ENCODE results near the gene TIMM23.
A peak's percentile ranks its signal among the peaks of the same experiment; 100 is the strongest.
"Not testable (repeated sequence)": the region's sequence is repeated elsewhere in the genome, so short reads cannot be mapped to it uniquely, and the experiment has no call there.

Gene TIMM23

GRCh38 chr10:46020344-46020657, 48.0 kb downstream of the TIMM23 start:
- no peak for DNase-seq (ENCODE audit: low read depth in 1 of 2, low spot score in 1 of 2)

GRCh38 chr10:46022978-46023702, 50.9 kb downstream of the TIMM23 start:
- peak; percentile 39 to 69 for DNase-seq (ENCODE audit: low read depth in 1 of 2, low spot score in 1 of 2)

- DNase-seq (ENCODE audit: low read depth in 1 of 2, low spot score in 1 of 2) = no peak
These were observed 52.7 kb downstream of the TIMM23 start for GRCh38 chr10:46024948-46025347.

GRCh38 chr10:46025406-46025805, 53.1 kb downstream of the TIMM23 start:
- DNase-seq (ENCODE audit: low read depth in 1 of 2, low spot score in 1 of 2) = no peak

GRCh38 chr10:46026106-46026505, 53.8 kb downstream of the TIMM23 start:
- no peak for DNase-seq (ENCODE audit: low read depth in 1 of 2, low spot score in 1 of 2)

GRCh38 chr10:46028584-46029460, 56.5 kb downstream of the TIMM23 start:
- DNase-seq (ENCODE audit: low read depth in 1 of 2, low spot score in 1 of 2) = peak in 1 of 2 donors; percentile 24

DNA sequence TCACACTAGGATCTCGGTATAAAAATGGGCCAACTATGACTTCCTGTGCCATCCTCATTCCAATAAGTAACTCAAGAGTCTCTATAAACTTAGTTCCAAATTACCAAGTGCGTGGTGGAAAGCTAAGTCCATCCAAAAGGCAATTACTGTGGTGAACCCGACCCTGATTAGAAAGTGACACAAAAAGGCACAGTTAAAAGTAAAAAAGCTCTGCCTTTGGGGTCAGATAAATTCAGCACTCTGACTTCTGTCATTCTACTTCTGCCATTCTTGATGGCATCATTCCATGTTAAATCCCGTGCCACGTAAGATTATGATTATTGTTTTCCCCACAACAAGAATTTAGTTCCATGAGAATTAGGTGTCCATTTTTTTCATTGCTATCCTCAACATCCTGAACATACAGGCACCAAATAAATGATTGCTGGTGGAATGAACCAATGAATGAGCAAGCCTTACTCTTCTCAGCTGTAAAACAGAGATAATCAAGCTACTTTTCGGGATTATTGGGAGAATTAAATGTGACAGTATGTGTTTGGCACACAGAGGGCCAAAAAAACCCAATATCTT, 57.3 kb downstream of the TIMM23 start:
- no peak for DNase-seq (ENCODE audit: low read depth in 1 of 2, low spot score in 1 of 2)

- DNase-seq (ENCODE audit: low read depth in 1 of 2, low spot score in 1 of 2) = peak; percentile 84 to 96
These were observed 58.0 kb downstream of the TIMM23 start, which contains the start of gene NCOA4 for GRCh38 chr10:46030091-46030937. Gene NCOA4, minus strand, starts transcription at chr10:46030623. Its CDS starts 13,943 bp downstream, at chr10:46016680.

DNA sequence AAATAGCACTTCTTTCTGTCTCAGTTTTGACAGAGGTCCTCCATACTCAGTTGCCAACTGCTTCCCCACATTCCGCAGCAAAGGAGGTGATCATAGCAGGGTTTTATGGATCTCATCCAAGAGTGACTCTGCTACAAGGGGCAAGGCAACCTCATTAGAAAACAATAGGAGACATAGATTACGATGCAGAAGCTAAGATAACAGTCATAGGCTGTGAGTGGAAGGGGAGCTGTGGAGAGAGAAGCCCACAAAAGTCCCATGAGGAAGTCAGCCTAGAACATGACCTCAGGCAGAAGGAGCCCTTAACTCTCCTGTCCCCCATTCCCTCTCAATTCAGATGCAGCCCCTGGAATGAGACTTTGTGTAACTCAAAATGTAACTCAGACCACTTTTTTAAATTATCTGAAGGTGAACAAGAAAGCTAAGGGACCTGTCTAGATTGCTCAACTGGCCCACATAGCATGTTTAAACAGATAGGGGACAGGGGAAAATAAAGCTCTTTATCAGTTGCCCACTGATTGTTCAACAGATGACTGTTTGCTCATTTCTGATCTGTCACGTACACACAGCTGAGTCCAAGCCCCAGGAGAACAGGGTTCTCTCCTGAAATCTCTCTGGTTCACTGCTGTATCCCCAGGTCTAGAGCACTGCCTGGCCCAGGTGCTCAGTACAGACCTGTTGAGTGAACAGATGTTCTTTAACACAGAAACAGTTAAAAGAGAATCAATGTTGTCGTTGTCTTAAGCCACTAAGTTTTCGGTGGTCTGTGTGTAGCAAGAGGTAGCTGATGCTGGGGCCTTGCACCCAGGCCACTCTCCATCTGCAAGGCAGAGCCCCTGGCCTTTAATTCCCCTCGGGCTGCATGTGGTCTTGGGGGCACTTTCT, 59.6 kb downstream of the TIMM23 start:
- DNase-seq (ENCODE audit: low read depth in 1 of 2, low spot score in 1 of 2) = no peak

DNA sequence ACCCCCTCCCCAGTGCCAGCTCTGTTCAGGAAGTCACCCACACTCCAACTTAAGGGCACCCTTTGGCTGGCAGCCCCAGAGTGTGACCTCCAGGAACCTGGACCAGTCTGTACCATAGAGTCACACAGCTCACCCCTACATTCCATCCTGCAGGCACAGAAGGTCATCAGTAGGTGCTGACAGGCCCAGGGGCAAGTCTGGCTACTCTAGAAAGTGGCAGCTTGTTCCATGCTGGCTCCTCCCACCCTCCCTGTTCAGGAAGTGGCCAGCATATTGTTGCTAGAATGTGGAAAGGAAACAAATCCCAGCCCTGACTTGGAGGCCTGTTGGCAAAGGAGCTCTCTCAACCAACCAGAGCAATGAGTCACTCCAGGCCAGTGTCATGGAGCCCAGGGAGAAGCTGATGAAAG, 61.3 kb downstream of the TIMM23 start:
- no peak for DNase-seq (ENCODE audit: low read depth in 1 of 2, low spot score in 1 of 2)

DNA sequence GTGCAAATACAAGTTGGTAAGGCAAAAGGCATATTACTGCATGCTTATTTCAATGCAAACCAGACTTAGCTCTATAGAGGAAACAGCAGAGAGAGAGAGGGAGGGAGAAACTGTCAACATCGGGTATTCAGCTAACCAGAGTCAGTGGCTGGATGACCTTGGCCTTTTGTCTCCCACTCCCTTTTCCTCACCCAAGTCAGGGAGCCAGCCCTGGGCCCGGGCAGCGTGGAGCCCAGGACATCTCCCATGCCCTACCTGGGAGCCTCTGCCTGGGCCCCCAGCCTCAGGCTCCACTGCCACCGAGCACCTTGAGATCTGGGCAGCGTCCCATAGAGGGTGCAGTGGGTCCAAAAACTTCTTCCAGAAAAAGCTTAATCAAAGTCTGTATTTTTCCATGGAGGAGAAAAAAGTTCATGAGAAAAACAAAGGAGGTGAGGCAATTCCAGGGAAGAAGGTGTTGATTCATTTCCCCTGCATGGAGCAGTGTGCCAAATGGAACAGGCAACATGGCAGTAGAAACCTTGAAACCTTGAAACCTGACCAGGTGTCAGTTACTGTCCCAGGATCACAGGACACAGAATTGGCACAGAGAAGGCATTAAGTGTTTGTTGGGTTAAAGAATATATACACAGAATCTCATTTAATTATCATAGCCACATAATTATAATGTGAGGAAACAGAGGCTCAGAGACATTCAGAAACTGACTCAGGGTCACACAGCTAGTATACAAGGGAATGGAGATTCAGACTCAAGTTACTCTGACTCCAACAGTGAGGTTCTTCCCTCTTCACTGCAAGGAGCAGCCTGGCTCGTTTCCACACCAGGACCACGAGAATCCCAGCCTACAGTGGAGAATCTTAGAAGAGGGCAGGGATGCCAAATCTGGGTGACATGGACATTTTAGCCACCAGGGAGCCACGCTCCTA, 63.9 kb downstream of the TIMM23 start:
- DNase-seq (ENCODE audit: low read depth in 1 of 2, low spot score in 1 of 2) = no peak

GRCh38 chr10:46037107-46037825, 65.0 kb downstream of the TIMM23 start:
- DNase-seq (ENCODE audit: low read depth in 1 of 2, low spot score in 1 of 2) = no peak

GRCh38 chr10:46040004-46040403, 67.7 kb downstream of the TIMM23 start:
- no peak for DNase-seq (ENCODE audit: low read depth in 1 of 2, low spot score in 1 of 2)

- no peak for DNase-seq (ENCODE audit: low read depth in 1 of 2, low spot score in 1 of 2)
These were observed 70.2 kb downstream of the TIMM23 start for GRCh38 chr10:46042527-46042926.

- no peak for DNase-seq (ENCODE audit: low read depth in 1 of 2, low spot score in 1 of 2)
These were observed 74.0 kb downstream of the TIMM23 start, which contains the start of gene MSMB for GRCh38 chr10:46046261-46046660. Gene MSMB, minus strand, starts transcription at chr10:46046269. Its CDS starts 32 bp downstream, at chr10:46046237.

DNA sequence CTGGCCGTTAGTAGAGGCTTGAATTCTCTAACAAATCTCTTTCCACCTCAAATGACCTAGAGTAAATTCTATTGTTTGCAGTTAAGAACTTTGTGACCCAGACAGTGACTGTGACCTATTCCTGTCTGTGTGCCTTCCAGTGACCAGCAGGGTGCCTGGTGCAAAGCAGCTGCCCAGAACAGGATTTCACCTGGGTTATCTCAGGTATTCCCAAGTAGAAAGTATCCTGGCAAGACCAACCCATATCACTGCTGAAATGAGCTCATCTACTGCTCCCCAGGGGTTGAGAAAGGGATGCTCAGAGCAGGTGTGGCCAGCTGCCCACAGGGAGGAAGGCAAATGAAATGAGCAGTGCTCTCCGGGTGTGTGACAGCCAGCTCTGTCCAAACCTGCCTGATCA, 75.9 kb downstream of the TIMM23 start:
- DNase-seq (ENCODE audit: low read depth in 1 of 2, low spot score in 1 of 2) = no peak

DNA sequence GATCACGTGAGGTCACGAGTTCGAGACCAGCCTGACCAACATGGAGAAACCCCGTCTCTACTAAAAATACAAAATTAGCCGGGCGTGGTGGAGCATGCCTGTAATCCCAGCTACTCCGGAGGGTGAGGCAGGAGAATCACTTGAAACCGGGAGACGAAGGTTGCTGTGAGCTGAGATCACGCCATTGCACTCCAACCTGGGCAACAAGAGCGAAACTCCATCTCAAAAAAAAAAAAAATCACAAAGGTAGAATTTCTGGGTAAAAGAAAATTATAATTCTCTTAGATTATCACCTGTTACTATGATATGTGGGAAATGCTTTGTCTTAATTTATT, 77.2 kb downstream of the TIMM23 start:
- not testable (repeated sequence) for DNase-seq (ENCODE audit: low read depth in 1 of 2, low spot score in 1 of 2)

- no peak for DNase-seq (ENCODE audit: low read depth in 1 of 2, low spot score in 1 of 2)
These were observed 78.8 kb downstream of the TIMM23 start for GRCh38 chr10:46050941-46051623.

Measured in activated CD4-positive, alpha-beta T cell treated with anti-CD3 and anti-CD28 coated beads, Interleukin-2, amount 50 U/mL, for 24 hours (primary cell).